ENCODE measurements around the gene AFAP1L1.

Gene AFAP1L1

GRCh38 chr5:149353911-149354310 lies 82.3 kb downstream of the AFAP1L1 start:
- H3K79me2 ChIP-seq, result no peaks in the 10 kb centered on the region
- H3K4me3 ChIP-seq (ENCODE audit: low read depth, low read length), result no peak overlapping the region
- H3K27me3 ChIP-seq (ENCODE audit: control insufficient read depth, insufficient read depth, low read length), result no peaks in the 10 kb centered on the region
- H3K27ac ChIP-seq, result no peak overlapping the region
- H3K4me1 ChIP-seq, result peaks cover 7% of the 10 kb centered on the region
- no peak overlapping the region for H2AFZ ChIP-seq
- TF ChIP-seq CTCF (IDR thresholded peaks at IDR 0.05), result no peak
- H3K4me2 ChIP-seq (ENCODE audit: low read length), result no peak overlapping the region
- H3K36me3 ChIP-seq (ENCODE audit: control insufficient read depth, insufficient read depth, low read length), result no peaks in the 10 kb centered on the region
- no peaks in the 10 kb centered on the region for H3K9me3 ChIP-seq (ENCODE audit: control insufficient read depth, low read length)
- H3K9ac ChIP-seq, result no peak overlapping the region

DNA sequence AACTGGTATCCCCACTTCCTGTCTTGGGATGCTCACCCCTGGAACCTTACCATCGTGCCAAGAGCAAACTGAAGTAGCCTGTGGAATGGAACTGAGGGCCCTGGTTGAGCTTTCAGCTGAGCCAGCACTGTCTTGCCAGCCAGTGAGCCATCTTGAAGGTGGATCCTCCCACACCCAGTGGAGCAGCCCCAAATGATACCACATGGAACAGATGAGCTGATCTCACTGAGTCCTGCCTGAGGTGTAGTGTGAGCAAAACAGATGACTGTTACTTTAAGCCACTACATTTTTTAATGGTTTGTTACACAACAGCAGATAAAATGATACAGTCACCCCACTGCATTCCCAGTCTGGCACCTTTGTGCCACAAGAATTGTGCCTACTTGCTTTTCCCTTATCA lies 84.0 kb downstream of the AFAP1L1 start:
- no peak overlapping the region for H2AFZ ChIP-seq
- no peaks in the 10 kb centered on the region for H3K27me3 ChIP-seq (ENCODE audit: control insufficient read depth, insufficient read depth, low read length)
- no peak for TF ChIP-seq CTCF (IDR thresholded peaks at IDR 0.05)
- peaks cover 9% of the 10 kb centered on the region for H3K4me1 ChIP-seq
- H3K9me3 ChIP-seq (ENCODE audit: control insufficient read depth, low read length), result no peaks in the 10 kb centered on the region
- H3K36me3 ChIP-seq (ENCODE audit: control insufficient read depth, insufficient read depth, low read length), result no peaks in the 10 kb centered on the region
- no peak overlapping the region for H3K27ac ChIP-seq
- H3K4me3 ChIP-seq (ENCODE audit: low read depth, low read length), result no peak overlapping the region
- no peak overlapping the region for H3K9ac ChIP-seq
- H3K4me2 ChIP-seq (ENCODE audit: low read length), result no peak overlapping the region
- H3K79me2 ChIP-seq, result no peaks in the 10 kb centered on the region

DNA sequence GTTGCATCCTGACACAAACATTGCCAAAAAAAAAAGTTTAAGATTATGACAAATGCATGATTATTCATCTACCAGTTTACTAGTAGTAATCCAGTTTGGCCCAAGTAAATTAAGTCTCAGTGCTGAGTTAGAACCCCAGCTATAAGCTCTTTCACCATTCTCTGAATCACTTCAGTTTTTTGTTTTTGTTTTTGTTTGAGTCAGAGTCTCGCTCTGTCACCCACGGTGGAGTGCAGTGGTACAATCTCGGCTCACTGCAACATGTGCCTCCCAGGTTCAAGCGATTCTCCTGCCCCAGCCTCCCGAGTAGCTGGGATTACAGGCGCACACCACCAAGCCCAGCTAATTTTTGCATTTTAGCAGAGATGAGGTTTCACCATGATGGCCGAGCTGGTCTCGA lies 84.7 kb downstream of the AFAP1L1 start:
- Histone ChIP-seq H3K4me1 (peaks cover 9% of the 10 kb centered on the region), H3K9me3 (ENCODE audit: control insufficient read depth, low read length) (no peaks in the 10 kb centered on the region), H3K36me3 (ENCODE audit: control insufficient read depth, insufficient read depth, low read length) (no peaks in the 10 kb centered on the region), H3K79me2 (no peaks in the 10 kb centered on the region), H3K27ac (no peak overlapping the region), H3K4me3 (ENCODE audit: low read depth, low read length) (no peak overlapping the region), H3K27me3 (ENCODE audit: control insufficient read depth, insufficient read depth, low read length) (no peaks in the 10 kb centered on the region), H3K4me2 (ENCODE audit: low read length) (no peak overlapping the region), H3K9ac (no peak overlapping the region), H2AFZ (no peak overlapping the region)
- TF ChIP-seq CTCF (IDR thresholded peaks at IDR 0.05), result no peak

- TF ChIP-seq CTCF (IDR thresholded peaks at IDR 0.05), result no peak
- H3K27me3 ChIP-seq (ENCODE audit: control insufficient read depth, insufficient read depth, low read length), result no peaks in the 10 kb centered on the region
- H2AFZ ChIP-seq, result peak within 1 kb of the TSS; percentile 86
- H3K36me3 ChIP-seq (ENCODE audit: control insufficient read depth, insufficient read depth, low read length), result no peaks in the 10 kb centered on the region
- no peaks in the 10 kb centered on the region for H3K9me3 ChIP-seq (ENCODE audit: control insufficient read depth, low read length)
- peak within 1 kb of the TSS; percentile 75 for H3K4me3 ChIP-seq (ENCODE audit: low read depth, low read length)
- no peaks in the 10 kb centered on the region for H3K79me2 ChIP-seq
- peaks cover 9% of the 10 kb centered on the region for H3K4me1 ChIP-seq
- H3K27ac ChIP-seq, result peak within 1 kb of the TSS; percentile 55
- peak within 1 kb of the TSS; percentile 40 for H3K9ac ChIP-seq
- peak within 1 kb of the TSS; percentile 84 for H3K4me2 ChIP-seq (ENCODE audit: low read length)
Observed at GRCh38 chr5:149357370-149358293, 86.0 kb downstream of the AFAP1L1 start, which contains the start of gene PCYOX1L. TSS of gene PCYOX1L (plus strand) at chr5:149358046. CDS start at chr5:149358069, 23 bp downstream.
